A204.1 (cell line): ENCODE data around the gene GRID2.
A peak's percentile ranks its signal among the peaks of the same experiment; 100 is the strongest.

Experiments
- FAIRE-seq: peaks from 2 replicates; lab custom pipeline; 2012; peaks lifted over from hg19 to GRCh38; lab: Jason Lieb, UNC

Gene GRID2

GRCh38 chr4:92735025-92735665 is 431.4 kb downstream of the GRID2 start:
- FAIRE-seq, result peak; percentile 48

GRCh38 chr4:92760433-92760832 is 456.7 kb downstream of the GRID2 start:
- FAIRE-seq, result no peak

- no peak for FAIRE-seq
Observed at GRCh38 chr4:92776080-92776479, 472.3 kb downstream of the GRID2 start.

GRCh38 chr4:92789741-92790140 is 486.0 kb downstream of the GRID2 start:
- FAIRE-seq, result no peak

GRCh38 chr4:92791871-92792440 is 488.2 kb downstream of the GRID2 start:
- FAIRE-seq, result no peak

- FAIRE-seq, result no peak
Observed at GRCh38 chr4:92809381-92809780, 505.6 kb downstream of the GRID2 start.

GRCh38 chr4:92812652-92813051 is 508.9 kb downstream of the GRID2 start:
- no peak for FAIRE-seq

- no peak for FAIRE-seq
Observed at GRCh38 chr4:92814677-92815076, 510.9 kb downstream of the GRID2 start.

GRCh38 chr4:92825256-92825655 is 521.5 kb downstream of the GRID2 start:
- FAIRE-seq, result no peak

- FAIRE-seq, result no peak
Observed at GRCh38 chr4:92825791-92826190, 522.0 kb downstream of the GRID2 start.

- FAIRE-seq, result no peak
Observed at GRCh38 chr4:92830771-92831170, 527.0 kb downstream of the GRID2 start.

- no peak for FAIRE-seq
Observed at GRCh38 chr4:92840880-92841279, 537.1 kb downstream of the GRID2 start.

GRCh38 chr4:92843784-92844183 is 540.0 kb downstream of the GRID2 start:
- no peak for FAIRE-seq

- no peak for FAIRE-seq
Observed at GRCh38 chr4:92847026-92847425, 543.3 kb downstream of the GRID2 start.

GRCh38 chr4:92862509-92862908 is 558.7 kb downstream of the GRID2 start:
- no peak for FAIRE-seq

GRCh38 chr4:92864096-92864495 is 560.3 kb downstream of the GRID2 start:
- no peak for FAIRE-seq

- FAIRE-seq, result no peak
Observed at GRCh38 chr4:92872604-92873003, 568.8 kb downstream of the GRID2 start.

GRCh38 chr4:92885632-92886031 is 581.9 kb downstream of the GRID2 start:
- no peak for FAIRE-seq

GRCh38 chr4:92952426-92952825 is 648.7 kb downstream of the GRID2 start:
- no peak for FAIRE-seq

GRCh38 chr4:92952897-92953296 is 649.1 kb downstream of the GRID2 start:
- FAIRE-seq, result no peak

- no peak for FAIRE-seq
Observed at GRCh38 chr4:92953462-92953861, 649.7 kb downstream of the GRID2 start.

GRCh38 chr4:92961881-92962280 is 658.1 kb downstream of the GRID2 start:
- no peak for FAIRE-seq

GRCh38 chr4:92962831-92963230 is 659.1 kb downstream of the GRID2 start:
- no peak for FAIRE-seq

GRCh38 chr4:92968556-92968955 is 664.8 kb downstream of the GRID2 start:
- FAIRE-seq, result no peak
